ENCODE data around the gene PPM1B.

GRCh38 chr2:44211183-44211582 lies 42.5 kb downstream of the PPM1B start:
- TF ChIP-seq CTCF (IDR thresholded peaks at IDR 0.05) (no peak), EZH2 (IDR thresholded peaks at IDR 0.05; ENCODE audit: borderline replicate concordance, insufficient read depth, low read depth, low read length, poor library complexity, severe bottlenecking) (no peak)
